OCI-LY1 (cell line): ENCODE results near the gene FREM3.
"Not testable (repeated sequence)": the region's sequence is repeated elsewhere in the genome, so short reads cannot be mapped to it uniquely, and the experiment has no call there.

Experiments
- H2AFZ ChIP-seq: fragments of 200-600 bp; sonication (generic), shearing (Covaris generic); 2 replicates; pipeline ENCODE4 v1.6.0; 2014; ENCODE audit warnings: antibody characterized with exemption, mild to moderate bottlenecking, low read length
- H3F3A ChIP-seq: fragments of 200-600 bp; sonication (generic), shearing (Covaris generic); 2 replicates; pipeline ENCODE4 v1.6.0; 2014; ENCODE audit warnings: mild to moderate bottlenecking, antibody characterized with exemption, low read length, moderate library complexity; ENCODE audit not compliant: insufficient read depth
- H3K27ac ChIP-seq: fragments of 200-600 bp; sonication (generic); 2 replicates; pipeline ENCODE4 v1.5.1; 2014; ENCODE audit warnings: low read length, mixed run types, mild to moderate bottlenecking, low read depth; ENCODE audit not compliant: poor library complexity, severe bottlenecking
- H3K27me3 ChIP-seq: fragments of 200-600 bp; sonication (generic); 2 replicates; pipeline ENCODE4 v1.6.0; 2014; ENCODE audit warnings: antibody characterized with exemption, mild to moderate bottlenecking, low read length, moderate library complexity; ENCODE audit not compliant: insufficient read depth
- H3K36me3 ChIP-seq: fragments of 200-600 bp; sonication (generic); 2 replicates; pipeline ENCODE4 v1.6.1; 2014; ENCODE audit warnings: mild to moderate bottlenecking, antibody characterized with exemption, low read length, moderate library complexity, mixed read lengths; ENCODE audit not compliant: insufficient read depth
- H3K4me1 ChIP-seq: fragments of 200-600 bp; sonication (generic); 2 replicates; pipeline ENCODE4 v1.5.1; 2014; ENCODE audit warnings: mild to moderate bottlenecking, low read length, moderate library complexity; ENCODE audit not compliant: insufficient read depth, severe bottlenecking
- H3K4me2 ChIP-seq: fragments of 200-600 bp; sonication (generic), shearing (Covaris generic); 2 replicates; pipeline ENCODE4 v1.6.1; 2014; ENCODE audit warnings: low read length
- H3K4me3 ChIP-seq: fragments of 200-600 bp; sonication (generic); 2 replicates; pipeline ENCODE4 v1.5.1; 2014; ENCODE audit warnings: low read length, low read depth, mild to moderate bottlenecking, mixed read lengths; ENCODE audit not compliant: poor library complexity, severe bottlenecking
- H3K79me2 ChIP-seq: fragments of 200-600 bp; shearing (Covaris generic); 2 replicates; pipeline ENCODE4 v1.6.1; 2016; ENCODE audit warnings: mixed run types, low read length, mixed read lengths; ENCODE audit not compliant: insufficient read depth
- H3K9ac ChIP-seq: fragments of 200-600 bp; sonication (generic), shearing (Covaris generic); 2 replicates; pipeline ENCODE4 v1.6.1; 2014; ENCODE audit warnings: mild to moderate bottlenecking, low read length, mixed read lengths
- H3K9me2 ChIP-seq: fragments of 200-600 bp; sonication (generic), shearing (Covaris generic); 2 replicates; pipeline ENCODE4 v1.6.1; 2014; ENCODE audit warnings: low read depth, mild to moderate bottlenecking, low read length, mixed read lengths
- H3K9me3 ChIP-seq: fragments of 200-600 bp; shearing (Covaris generic); 2 replicates; pipeline ENCODE4 v1.6.1; 2014; ENCODE audit warnings: low read length, mixed read lengths
- H4K20me1 ChIP-seq: fragments of 200-600 bp; sonication (generic), shearing (Covaris generic); 2 replicates; pipeline ENCODE4 v1.6.0; 2016; ENCODE audit warnings: mild to moderate bottlenecking, low read length; ENCODE audit not compliant: insufficient read depth
- EZH2 ChIP-seq: fragments of 200-600 bp; sonication (generic), shearing (Covaris generic); IDR thresholded peaks from 2 replicates; pipeline ENCODE4 v1.8.0; 2017; ENCODE audit warnings: borderline replicate concordance, mixed run types, mild to moderate bottlenecking, antibody characterized with exemption, low read length, moderate library complexity, mixed read lengths
- TF ChIP-seq, protein P1 (sequence below): fragments of 200-600 bp; sonication (generic), shearing (Covaris generic); IDR thresholded peaks from 2 replicates; pipeline ENCODE4 v1.5.1; 2017; ENCODE audit warnings: mild to moderate bottlenecking, antibody characterized with exemption, low read length, moderate library complexity, mixed read lengths

Gene FREM3

DNA sequence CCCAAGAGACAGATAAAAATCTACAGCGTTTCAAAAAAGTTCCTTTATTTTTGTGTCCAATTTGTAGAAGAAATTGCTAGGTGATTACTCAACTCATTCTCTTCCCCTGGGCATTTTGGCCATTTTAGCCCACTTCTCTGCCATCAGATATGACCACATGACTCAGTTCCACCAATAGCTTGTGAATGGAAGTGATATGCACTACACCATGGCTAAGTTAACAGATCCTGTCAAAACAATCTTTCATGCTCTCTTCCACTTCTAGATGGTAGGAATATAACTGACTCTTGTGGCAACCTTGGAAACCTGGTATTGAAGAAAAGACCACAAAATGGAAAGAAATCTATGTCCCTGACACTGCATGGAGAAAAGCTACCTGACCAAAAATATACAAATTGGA, 26.2 kb upstream of the FREM3 start:
- no peaks in the 10 kb centered on the region for H3K9me3 ChIP-seq
- H4K20me1 ChIP-seq: no peaks in the 10 kb centered on the region
- H3K4me2 ChIP-seq: no peak overlapping the region

DNA sequence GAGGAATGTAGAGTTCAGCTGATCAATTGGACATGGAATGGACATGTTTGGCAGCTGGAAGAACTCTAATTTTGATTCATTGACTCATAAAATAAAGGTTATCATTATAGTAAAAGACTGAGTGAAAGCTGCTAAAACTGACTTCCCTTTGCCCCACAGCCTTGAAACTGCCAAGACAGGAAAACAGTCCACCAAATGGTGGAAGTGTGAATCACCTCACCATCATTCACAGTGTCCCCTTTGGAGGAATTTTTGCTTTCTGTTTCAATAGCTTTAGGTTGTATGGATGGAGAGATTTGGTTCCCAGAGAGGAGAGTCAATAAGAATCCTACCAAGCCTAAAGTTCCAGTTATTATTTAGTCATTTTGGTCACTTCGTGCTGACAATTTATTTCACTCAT, 20.8 kb upstream of the FREM3 start:
- no peak overlapping the region for H2AFZ ChIP-seq
- no peak overlapping the region for H3K4me2 ChIP-seq
- no peak overlapping the region for H3K9ac ChIP-seq
- no peak for TF ChIP-seq EZH2
- TF ChIP-seq, protein P1, sequence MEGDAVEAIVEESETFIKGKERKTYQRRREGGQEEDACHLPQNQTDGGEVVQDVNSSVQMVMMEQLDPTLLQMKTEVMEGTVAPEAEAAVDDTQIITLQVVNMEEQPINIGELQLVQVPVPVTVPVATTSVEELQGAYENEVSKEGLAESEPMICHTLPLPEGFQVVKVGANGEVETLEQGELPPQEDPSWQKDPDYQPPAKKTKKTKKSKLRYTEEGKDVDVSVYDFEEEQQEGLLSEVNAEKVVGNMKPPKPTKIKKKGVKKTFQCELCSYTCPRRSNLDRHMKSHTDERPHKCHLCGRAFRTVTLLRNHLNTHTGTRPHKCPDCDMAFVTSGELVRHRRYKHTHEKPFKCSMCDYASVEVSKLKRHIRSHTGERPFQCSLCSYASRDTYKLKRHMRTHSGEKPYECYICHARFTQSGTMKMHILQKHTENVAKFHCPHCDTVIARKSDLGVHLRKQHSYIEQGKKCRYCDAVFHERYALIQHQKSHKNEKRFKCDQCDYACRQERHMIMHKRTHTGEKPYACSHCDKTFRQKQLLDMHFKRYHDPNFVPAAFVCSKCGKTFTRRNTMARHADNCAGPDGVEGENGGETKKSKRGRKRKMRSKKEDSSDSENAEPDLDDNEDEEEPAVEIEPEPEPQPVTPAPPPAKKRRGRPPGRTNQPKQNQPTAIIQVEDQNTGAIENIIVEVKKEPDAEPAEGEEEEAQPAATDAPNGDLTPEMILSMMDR: no peak
- H3K9me3 ChIP-seq: no peaks in the 10 kb centered on the region
- H3K4me1 ChIP-seq: no peaks in the 10 kb centered on the region
- H4K20me1 ChIP-seq: no peaks in the 10 kb centered on the region
- no peak overlapping the region for H3K27ac ChIP-seq
- H3K9me2 ChIP-seq: no peaks in the 10 kb centered on the region
- no peaks in the 10 kb centered on the region for H3K79me2 ChIP-seq
- H3K27me3 ChIP-seq: no peaks in the 10 kb centered on the region
- no peaks in the 10 kb centered on the region for H3K36me3 ChIP-seq
- no peak overlapping the region for H3K4me3 ChIP-seq
- H3F3A ChIP-seq: no peaks in the 10 kb centered on the region

More for the DNA sequence above, 26.2 kb upstream of the FREM3 start:
- no peaks in the 10 kb centered on the region for H3F3A ChIP-seq
- no peaks in the 10 kb centered on the region for H3K27me3 ChIP-seq
- no peak overlapping the region for H2AFZ ChIP-seq
- H3K27ac ChIP-seq: no peak overlapping the region
- no peak overlapping the region for H3K9ac ChIP-seq
- H3K36me3 ChIP-seq: no peaks in the 10 kb centered on the region
- H3K4me3 ChIP-seq: no peak overlapping the region
- TF ChIP-seq EZH2: no peak
- TF ChIP-seq, protein P1: no peak
- H3K4me1 ChIP-seq: no peaks in the 10 kb centered on the region
- no peaks in the 10 kb centered on the region for H3K9me2 ChIP-seq
- H3K79me2 ChIP-seq: no peaks in the 10 kb centered on the region

DNA sequence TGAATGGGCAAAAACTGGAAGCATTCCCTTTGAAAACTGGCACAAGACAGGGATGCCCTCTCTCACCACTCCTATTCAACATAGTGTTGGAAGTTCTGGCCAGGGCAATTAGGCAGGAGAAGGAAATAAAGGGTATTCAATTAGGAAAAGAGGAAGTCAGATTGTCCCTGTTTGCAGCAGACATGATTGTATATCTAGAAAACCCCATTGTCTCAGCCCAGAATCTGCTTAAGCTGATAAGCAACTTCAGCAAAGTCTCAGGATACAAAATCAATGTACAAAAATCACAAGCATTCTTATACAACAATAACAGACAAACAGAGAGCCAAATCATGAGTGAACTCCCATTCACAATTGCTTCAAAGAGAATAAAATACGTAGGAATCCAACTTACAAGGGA, 18.3 kb upstream of the FREM3 start:
- H3K36me3 ChIP-seq, H2AFZ ChIP-seq, H3K9me2 ChIP-seq, H3K9ac ChIP-seq, H3K79me2 ChIP-seq, H3K9me3 ChIP-seq, H3K4me1 ChIP-seq, H3K4me3 ChIP-seq, H3K27me3 ChIP-seq, H3F3A ChIP-seq, H4K20me1 ChIP-seq, H3K4me2 ChIP-seq, H3K27ac ChIP-seq: not testable (repeated sequence)

DNA sequence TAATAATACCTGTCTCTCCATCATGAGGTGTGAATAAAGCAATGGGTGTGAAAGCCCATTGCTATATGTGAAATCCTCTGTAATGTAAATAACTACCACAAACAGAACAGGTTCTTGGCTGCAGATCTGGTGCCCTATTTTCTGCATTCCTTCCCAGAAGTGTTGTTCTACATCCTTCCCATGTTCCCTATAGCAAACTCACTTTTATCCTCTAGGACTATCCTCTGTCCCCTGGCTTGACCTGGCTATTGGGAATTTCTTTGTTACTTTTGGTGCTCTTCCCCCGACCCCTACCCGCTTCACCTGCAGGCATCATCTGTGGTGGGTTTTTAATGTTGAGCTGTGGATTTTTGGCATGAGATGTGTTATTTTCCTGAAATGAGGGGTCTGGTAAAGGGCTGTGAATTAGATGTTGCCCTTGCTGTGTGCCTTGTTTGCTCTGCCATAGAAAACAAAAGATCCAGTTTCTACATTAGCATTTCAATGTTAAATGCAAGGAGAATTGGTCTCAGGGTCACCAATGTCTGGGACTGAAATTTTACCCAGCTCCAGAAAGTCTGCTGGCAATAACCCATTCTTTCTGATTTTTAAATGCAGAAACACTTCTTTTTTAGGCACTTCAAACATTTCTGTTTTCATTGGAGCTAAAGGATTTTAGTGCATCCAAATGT, 13.6 kb upstream of the FREM3 start:
- Histone ChIP-seq H3F3A (no peaks in the 10 kb centered on the region), H3K4me3 (no peak overlapping the region), H3K79me2 (no peaks in the 10 kb centered on the region), H3K9me2 (no peaks in the 10 kb centered on the region), H3K9ac (no peak overlapping the region), H4K20me1 (no peaks in the 10 kb centered on the region), H3K4me1 (no peaks in the 10 kb centered on the region), H2AFZ (no peak overlapping the region), H3K36me3 (no peaks in the 10 kb centered on the region), H3K27ac (no peak overlapping the region), H3K27me3 (no peaks in the 10 kb centered on the region), H3K9me3 (no peaks in the 10 kb centered on the region), H3K4me2 (no peak overlapping the region)
- TF ChIP-seq, protein P1: no peak
- TF ChIP-seq EZH2: no peak
